GM21529 (cell line): ENCODE results near the gene DDX42.

Experiments
- ATAC-seq: cut with Tn5 transposase; IDR thresholded peaks from one replicate; pipeline ENCODE4 v1.9.1; 2021; ENCODE audit not compliant: unreplicated experiment

Gene DDX42

DNA sequence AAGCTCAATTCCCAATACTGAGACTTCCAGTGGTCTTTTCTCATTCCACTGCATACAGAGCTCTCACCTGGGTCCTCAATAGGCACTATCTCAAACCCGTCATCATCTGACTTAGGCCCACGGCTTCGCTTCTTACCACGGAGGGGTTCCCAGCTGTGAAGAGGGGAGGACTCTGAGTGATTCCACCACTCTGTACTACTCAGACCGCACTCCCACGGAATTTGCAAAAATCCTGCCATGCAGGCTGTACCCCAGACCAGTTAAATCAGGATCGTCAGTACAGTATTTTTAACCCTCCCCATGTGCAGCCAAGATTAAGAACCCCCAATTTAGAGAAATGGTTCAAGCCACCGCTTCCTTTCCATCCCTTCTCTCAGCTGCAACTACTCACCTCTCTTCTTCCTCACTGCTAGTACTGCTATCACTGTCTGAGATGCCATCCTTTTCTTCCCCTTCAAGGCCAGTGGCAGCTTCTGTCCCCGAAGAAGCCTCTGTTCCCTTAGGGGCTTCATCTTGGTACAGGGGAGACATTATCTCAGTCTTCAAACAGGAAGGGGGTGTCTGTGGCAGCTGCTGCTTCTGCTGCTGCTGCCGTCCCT lies 47.1 kb downstream of the DDX42 start:
- ATAC-seq, result no peak

- ATAC-seq, result no peak
These were observed 47.8 kb downstream of the DDX42 start for GRCh38 chr17:63821804-63822203.

- ATAC-seq, result no peak
These were observed 48.6 kb downstream of the DDX42 start for GRCh38 chr17:63822537-63822936.

- no peak for ATAC-seq
These were observed 49.8 kb downstream of the DDX42 start for GRCh38 chr17:63823659-63824331.

GRCh38 chr17:63824362-63824761 lies 50.4 kb downstream of the DDX42 start:
- no peak for ATAC-seq

- no peak for ATAC-seq
These were observed 52.6 kb downstream of the DDX42 start for GRCh38 chr17:63826468-63827001.

DNA sequence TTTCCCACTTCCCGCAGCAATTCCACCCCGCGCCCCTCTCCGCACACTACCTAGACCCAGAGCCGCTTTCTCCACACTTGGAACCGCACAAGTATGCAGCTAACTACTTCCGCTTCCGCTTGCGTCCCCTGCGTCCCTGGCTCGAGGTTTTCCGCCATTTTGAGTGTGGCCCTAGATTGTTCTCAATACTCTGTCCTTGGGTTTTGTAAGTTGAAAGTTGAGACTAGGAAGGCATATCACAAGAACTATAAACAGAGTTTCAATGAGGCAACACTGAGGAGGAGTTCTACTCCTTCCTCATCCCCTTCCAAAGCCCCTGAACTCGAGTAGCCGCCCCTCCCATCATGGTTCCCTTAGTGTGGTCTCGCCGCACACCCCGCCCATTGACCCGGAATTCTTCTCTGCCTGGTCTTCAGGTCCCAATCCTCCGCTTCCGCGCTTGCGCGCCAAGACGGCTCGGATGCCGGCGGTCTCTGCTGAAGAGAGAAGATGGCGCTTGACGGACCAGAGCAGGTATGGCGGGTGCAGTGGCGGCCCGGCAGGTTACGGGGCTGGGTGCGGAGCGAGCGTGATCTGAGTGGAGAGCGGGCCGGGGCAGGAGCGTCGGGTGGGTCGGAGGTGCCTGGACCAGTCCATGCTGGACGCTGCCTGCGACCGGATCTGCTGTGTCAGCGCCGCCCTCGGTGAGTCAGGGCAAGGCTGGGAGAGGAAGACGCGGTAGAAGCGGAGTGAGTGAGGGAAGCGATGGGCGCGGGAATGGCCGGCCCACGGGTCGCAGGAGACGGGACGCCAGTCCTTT lies 53.2 kb downstream of the DDX42 start, which contains the start of the genes FTSJ3 and PSMC5:
Gene FTSJ3, minus strand, starts transcription at position 662 of the 799 bp plus-strand sequence. CDS start 761 bp downstream, outside the sequence.
Gene PSMC5, plus strand, starts transcription at position 430 of the 799 bp plus-strand sequence. Its CDS starts 60 bp downstream, at position 490.
- peak; percentile 90 for ATAC-seq

- ATAC-seq, result no peak
These were observed 53.8 kb downstream of the DDX42 start for GRCh38 chr17:63827801-63828221.

- ATAC-seq, result no peak
These were observed 55.0 kb downstream of the DDX42 start for GRCh38 chr17:63828936-63829335.

- no peak for ATAC-seq
These were observed 56.3 kb downstream of the DDX42 start for GRCh38 chr17:63830278-63830677.

DNA sequence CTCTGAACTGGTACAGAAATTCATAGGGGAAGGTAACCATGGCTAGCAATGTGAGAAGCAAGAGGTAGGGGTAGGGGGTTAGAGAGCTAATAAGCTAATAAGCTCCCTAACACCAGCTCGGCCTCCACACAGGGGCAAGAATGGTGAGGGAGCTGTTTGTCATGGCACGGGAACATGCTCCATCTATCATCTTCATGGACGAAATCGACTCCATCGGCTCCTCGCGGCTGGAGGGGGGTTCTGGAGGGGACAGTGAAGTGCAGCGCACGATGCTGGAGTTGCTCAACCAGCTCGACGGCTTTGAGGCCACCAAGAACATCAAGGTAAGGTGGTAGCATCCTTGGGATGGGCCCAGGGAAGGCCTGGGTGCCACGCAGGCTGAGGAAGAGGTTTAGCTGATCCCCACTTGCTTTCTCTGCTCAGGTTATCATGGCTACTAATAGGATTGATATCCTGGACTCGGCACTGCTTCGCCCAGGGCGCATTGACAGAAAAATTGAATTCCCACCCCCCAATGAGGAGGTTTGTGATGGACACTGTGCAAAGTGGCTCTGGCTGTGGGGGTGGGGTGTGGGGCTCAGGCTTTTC lies 57.0 kb downstream of the DDX42 start:
- no peak for ATAC-seq

- no peak for ATAC-seq
These were observed 57.5 kb downstream of the DDX42 start for GRCh38 chr17:63831505-63831904.

GRCh38 chr17:63832014-63832413 lies 58.0 kb downstream of the DDX42 start:
- ATAC-seq, result no peak

GRCh38 chr17:63832455-63832854 lies 58.5 kb downstream of the DDX42 start:
- ATAC-seq, result no peak

DNA sequence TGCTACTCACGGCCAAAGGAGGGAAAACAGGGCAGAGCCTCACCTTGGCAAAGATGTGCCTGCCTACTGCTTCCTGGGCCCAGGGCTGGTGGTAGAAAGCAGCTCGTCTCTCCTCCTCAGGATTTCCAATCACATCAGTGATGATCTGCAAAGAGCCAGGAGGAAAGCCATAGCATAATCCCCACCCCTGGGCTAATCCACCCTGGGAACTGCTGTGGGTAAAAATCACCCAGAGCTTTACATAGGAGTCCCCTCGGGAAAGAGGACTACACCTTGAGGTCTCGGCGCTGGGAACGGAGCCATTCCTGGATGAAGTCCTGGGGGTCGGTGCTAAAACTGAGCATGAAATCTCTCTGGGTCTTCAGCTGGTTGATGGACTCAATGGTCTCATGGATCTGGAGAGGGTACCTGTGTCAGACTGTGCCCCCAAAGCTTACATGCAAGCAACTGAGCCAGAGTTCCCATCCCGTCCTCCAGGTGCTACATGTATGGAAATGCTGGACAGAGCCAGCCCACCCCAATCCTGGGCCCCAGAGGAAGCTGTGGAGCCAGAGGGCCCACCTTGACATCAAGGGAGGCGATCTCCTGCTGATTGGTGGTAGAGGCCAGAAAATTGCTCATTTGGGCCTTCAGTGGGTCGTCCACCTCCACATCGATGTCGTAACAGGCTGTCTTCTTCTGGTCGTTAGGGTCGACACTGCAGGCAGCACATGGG lies 59.2 kb downstream of the DDX42 start:
- no peak for ATAC-seq

DNA sequence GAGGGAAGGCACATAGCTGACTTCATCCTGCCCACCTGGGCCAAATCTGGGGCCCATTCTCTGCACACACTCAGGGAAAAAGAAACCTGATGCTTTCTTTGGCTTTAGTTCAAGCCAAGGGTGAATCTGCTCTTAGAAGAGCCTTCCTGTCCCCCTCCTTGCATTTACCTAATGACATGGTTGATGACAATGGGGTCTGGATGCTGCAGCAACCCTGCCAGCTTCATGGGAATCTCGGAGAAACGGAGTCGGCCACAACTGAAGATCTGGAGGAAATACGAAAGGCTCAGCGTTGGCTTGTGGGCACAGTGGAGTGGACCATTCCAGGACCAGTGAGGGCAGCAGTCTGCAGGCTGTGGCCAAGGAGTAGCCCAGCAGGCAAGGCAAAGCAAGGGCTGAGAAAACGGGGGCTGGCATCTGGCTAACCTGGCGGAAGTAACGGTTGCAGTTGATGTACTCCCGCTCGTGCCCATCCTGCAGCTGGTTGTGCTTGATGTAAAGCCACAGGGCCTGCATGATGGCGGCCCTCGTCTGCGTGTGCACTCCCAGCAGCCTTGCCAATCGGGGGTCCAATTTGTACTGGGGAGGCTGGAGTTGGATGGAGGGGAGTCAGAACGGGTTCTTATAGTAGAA lies 59.9 kb downstream of the DDX42 start:
- no peak for ATAC-seq

- ATAC-seq, result peak; percentile 66
These were observed 60.6 kb downstream of the DDX42 start for GRCh38 chr17:63834431-63835166.

DNA sequence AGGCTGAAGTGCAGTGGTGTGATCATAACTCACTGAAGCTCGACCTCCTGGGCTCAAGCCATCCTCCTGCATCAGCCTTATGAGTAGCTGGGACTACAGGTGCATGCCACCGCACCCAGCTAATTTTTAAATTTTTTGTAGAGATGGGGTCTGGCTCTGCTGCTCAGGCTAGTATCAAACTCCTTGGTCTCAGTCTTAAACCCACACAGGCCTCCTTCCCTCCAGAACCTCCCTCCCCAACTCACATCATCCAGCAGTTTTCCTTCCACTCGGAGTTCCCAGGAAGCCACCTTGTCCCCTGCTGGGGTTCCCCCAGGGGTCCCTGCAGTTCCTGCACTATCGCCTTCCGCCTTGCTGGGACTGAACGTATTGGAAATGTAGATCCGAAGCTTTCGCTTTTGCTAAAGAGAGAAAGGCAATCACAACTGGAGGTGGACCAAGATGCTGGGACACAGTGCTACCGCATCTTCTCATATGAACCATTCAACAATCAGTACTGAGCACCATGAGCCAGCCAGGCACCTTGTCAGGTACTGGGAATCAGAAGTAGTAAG lies 61.3 kb downstream of the DDX42 start:
- no peak for ATAC-seq

DNA sequence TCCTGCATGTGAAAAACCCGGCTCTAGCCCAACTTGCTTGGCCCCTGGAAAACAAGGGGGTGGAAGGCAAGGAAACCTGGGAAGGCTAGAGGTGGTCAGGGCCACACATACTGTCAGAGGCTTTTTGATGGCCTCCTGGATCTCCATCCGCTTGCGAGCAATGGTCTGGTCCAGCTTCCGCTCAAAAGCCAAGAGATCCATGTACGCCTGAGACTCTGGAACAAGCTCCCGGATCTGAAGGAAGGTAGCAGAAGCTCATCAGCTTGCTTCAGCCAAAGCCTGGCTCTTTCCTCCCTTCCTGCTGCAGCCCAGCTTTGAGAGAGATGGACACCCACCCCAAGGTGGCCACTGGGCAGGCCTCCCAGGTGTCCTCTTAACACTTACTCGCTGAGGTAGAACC lies 62.8 kb downstream of the DDX42 start:
- no peak for ATAC-seq
